ENCODE results near the gene SNTB2.
"Not testable (repeated sequence)": the region's sequence is repeated elsewhere in the genome, so short reads cannot be mapped to it uniquely, and the experiment has no call there.

Gene SNTB2

DNA sequence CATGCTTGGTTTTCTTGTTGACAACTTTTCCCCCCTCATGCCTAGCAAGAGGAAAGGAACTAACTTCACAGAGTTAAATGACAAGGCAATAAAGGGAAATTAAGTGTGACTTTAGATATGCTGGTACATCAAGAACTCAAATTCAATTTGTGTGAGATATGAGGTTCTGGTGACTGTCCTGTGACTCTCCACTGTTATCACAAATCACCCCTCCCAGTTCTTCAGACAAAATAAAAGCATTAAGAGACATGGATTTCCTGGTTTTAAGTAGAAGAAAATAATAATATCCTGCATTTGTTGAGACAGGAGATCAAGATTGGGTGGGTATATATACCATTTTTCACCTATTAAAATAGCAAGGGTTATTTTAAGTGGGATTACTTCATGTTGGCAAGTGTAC lies 46.2 kb downstream of the SNTB2 start:
- DNase-seq (ENCODE audit: extremely low read depth in 1 of 2, low read depth in 1 of 2): no peak

DNA sequence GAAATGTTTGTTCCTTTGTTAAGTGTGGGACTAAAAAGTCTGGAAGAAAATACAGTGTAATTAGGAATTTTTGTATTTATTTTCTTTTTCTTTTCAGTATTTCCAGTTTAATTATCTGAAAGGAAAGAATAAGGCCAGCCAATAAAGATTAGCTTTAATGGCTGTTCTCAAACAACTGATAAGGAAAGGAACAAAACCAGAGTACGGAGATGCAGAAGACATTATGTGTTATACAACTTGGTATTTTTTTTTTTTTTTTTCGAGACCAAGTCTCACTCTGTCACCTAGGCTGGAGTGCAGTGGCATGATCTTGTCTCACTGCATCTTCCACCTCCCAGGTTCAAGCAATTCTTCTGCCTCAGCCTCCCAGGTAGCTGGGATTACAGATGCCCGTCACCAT lies 47.5 kb downstream of the SNTB2 start:
- no peak for DNase-seq (ENCODE audit: extremely low read depth in 1 of 2, low read depth in 1 of 2)

- DNase-seq (ENCODE audit: extremely low read depth in 1 of 2, low read depth in 1 of 2): no peak
Observed at GRCh38 chr16:69236319-69236718, 49.4 kb downstream of the SNTB2 start.

DNA sequence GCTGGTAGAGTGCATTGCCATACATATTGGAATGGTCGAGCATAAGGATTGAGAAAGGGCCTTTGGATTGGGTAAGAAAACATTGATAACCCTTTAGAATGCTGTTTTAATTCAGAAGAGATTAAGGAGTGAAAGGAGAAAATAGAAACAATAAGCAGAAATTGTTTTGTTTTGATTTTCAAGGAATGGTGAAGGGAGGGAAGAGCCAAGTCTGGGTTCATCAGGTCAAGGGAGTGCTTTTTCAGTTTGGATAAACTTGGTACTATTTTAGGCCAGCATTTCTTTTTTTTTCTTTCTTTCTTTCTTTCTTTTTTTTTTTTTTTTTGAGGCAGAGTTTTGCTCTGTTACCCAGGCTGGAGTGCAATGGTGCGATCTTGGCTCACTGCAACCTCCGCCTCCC lies 50.3 kb downstream of the SNTB2 start:
- DNase-seq (ENCODE audit: extremely low read depth in 1 of 2, low read depth in 1 of 2): no peak

GRCh38 chr16:69239851-69240250 lies 52.9 kb downstream of the SNTB2 start:
- no peak for DNase-seq (ENCODE audit: extremely low read depth in 1 of 2, low read depth in 1 of 2)

DNA sequence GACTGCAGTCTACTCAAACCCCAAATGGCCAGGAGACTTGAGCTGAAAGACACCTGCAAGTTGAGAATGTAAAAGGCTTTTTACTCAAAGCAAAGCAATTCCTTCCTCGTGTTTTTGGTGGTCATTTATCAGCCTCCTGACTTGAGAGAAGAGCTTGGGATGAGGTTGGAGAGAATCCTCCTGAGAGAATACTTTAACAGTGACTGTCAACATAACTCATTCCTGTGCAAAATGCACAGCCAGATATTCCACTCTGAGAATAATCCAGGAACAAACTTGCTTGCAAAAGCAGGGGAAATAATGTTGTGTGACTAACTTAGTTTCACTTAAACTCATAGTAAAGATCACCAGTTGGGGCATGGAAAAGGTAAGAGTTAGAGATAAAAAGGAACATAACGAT lies 53.4 kb downstream of the SNTB2 start:
- no peak for DNase-seq (ENCODE audit: extremely low read depth in 1 of 2, low read depth in 1 of 2)

GRCh38 chr16:69241926-69242325 lies 55.0 kb downstream of the SNTB2 start:
- no peak for DNase-seq (ENCODE audit: extremely low read depth in 1 of 2, low read depth in 1 of 2)

GRCh38 chr16:69243479-69243878 lies 56.5 kb downstream of the SNTB2 start:
- no peak for DNase-seq (ENCODE audit: extremely low read depth in 1 of 2, low read depth in 1 of 2)

DNA sequence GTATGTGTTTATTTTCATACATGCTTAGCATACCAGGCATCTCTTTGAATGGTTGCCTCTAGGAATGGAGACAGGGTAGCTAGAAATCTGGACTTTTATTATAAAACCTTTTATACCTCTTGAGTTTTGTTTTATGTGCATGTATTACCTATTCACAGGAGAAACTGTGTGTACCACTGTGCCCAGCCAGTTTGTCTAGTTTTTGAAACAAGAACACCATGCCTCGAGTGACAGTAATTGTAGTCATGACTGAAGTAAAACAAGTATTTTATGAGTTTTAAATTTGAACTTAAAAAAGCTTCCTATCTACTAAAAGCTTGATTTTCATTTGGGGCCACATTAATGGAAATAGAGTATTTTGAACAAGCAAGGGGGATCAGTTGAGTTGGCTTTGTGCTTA lies 57.4 kb downstream of the SNTB2 start:
- DNase-seq (ENCODE audit: extremely low read depth in 1 of 2, low read depth in 1 of 2): no peak

DNA sequence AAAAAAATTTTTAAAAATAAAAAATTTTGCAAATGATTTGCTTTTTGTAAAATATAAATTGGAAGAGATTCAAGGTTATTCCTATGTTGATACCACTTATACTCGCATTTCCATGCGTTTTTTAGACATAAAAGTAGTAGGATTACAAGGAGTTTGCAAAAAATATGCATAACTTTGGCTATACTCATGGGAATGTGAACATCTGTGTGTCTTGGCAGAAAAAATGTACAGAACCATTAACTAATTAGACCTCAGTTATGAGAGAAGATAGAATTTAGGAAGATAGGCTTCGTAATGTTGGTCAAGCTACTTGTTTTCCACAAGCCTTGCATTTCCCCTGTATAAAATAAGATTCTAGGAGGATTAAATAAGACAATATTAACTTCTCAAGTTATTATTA lies 63.1 kb downstream of the SNTB2 start:
- no peak for DNase-seq (ENCODE audit: extremely low read depth in 1 of 2, low read depth in 1 of 2)

- no peak for DNase-seq (ENCODE audit: extremely low read depth in 1 of 2, low read depth in 1 of 2)
Observed at GRCh38 chr16:69253870-69254341, 66.9 kb downstream of the SNTB2 start.

DNA sequence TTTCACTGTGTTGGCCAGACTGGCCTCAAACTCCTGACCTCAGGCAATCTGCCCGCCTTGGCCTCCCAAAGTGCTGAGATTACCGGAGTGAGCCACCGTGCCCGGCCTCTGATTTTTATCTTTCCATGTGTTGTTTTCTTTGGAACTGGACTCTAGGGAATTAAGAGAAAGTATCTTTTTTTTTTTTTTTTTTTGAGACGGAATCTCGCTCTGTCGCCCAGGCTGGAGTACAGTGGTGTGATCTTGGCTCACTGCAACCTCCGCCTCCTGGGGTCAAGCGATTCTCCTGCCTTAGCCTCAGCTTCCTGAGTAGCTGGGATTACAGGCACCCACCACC lies 72.4 kb downstream of the SNTB2 start:
- DNase-seq (ENCODE audit: extremely low read depth in 1 of 2, low read depth in 1 of 2): not testable (repeated sequence)

DNA sequence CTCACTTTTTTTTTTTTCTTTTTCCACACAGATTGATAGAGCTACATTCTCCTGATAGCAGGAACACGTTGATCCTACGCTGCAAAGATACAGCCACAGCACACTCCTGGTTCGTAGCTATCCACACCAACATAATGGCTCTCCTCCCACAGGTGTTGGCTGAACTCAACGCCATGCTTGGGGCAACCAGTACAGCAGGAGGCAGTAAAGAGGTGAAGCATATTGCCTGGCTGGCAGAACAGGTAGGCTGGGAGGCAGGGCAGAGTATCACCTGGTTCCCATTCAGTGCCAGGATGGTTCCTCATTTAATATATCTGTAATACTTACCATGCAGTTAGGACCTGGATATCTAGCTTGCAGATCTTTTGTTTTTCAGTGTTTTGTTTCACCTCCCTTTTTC lies 73.1 kb downstream of the SNTB2 start:
- no peak for DNase-seq (ENCODE audit: extremely low read depth in 1 of 2, low read depth in 1 of 2)

DNA sequence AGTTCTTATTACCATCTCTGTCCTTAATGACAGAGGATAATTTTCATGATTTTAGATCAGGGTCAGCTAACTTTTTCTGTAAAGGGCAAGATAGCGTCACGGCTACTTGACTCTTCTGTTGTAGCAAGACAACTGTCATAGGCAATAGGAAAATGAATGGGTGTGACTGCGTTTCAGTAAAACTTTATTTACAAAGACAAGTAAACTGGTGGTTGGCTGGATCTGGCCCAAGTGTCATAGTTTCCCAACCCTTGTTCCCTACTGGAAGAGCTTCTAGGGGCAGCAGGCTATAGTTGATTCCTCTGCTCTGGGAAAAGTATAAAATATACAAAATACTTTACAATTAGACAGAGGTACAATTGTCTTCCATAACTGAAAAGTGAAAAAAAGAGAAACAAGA lies 73.5 kb downstream of the SNTB2 start:
- no peak for DNase-seq (ENCODE audit: extremely low read depth in 1 of 2, low read depth in 1 of 2)

DNA sequence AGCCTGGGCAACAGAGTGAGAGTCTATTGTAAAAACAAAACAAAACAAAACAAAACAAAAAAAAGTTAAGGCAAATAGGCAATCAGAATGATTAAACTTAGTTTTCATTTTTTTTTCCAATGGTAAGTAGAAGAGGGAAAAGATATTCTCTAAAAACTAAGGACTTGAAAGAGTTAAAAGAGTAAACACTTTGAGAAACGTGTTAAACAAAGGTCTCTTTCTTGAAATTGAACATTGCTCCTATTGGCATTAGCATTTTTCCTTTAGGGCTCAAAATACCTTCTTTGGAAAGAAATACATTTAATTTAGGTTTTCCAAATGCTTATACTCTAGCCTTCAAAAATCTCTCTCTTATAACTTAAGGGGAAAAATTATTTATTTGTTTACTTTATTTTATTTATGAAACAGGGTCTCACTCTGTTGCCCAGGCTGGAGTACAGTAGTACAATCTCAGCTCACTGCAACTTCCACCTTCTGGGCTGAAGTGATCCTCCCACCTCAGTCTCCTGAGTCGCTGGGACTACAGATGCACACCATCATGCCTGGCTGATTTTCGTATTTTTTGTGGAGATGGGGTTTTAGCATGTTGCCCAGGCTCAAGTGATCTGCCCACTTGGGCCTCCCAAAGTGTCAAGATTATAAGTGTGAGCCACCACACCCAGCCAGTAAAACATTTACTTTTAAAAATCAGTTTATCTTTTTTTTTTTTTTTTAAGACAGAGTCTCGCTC lies 79.5 kb downstream of the SNTB2 start:
- no peak for DNase-seq (ENCODE audit: extremely low read depth in 1 of 2, low read depth in 1 of 2)

DNA sequence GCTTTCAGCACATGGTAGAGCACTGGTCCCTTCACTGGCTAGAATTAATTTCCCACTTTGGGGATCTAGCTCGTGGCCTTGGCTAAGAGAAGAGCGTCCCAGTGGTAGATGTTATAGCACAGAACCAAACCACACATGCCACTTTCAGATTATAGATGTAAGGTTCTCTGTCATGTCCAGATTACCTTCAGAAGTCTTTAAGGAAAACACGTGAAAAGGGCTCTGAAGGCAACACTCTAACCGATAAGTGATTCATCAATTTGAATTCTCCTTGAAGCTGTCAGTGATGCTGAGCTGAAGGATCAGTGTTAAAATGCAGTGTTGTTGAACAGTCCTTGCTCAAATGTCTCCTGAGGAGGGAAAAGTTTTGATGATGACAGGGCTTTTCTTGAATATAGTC lies 80.7 kb downstream of the SNTB2 start:
- DNase-seq (ENCODE audit: extremely low read depth in 1 of 2, low read depth in 1 of 2): no peak

DNA sequence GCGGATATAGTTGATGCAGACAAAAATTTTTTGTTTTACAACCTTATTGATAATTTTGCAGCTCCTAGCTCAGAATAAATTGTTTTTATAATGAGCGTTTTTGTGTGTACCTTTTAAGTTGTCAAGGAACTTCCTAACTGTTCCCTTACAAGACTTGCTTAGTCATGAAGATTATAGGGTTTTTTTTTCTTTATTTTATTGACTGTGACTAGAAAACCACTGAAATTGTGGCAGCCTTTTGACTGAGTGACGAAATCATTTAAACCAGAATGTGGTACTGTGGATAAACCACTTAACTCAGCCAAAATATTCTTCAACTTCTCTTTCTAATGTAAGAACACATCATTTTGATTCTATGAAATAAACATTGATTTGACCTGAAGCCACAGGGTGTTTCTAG lies 83.4 kb downstream of the SNTB2 start:
- no peak for DNase-seq (ENCODE audit: extremely low read depth in 1 of 2, low read depth in 1 of 2)

DNA sequence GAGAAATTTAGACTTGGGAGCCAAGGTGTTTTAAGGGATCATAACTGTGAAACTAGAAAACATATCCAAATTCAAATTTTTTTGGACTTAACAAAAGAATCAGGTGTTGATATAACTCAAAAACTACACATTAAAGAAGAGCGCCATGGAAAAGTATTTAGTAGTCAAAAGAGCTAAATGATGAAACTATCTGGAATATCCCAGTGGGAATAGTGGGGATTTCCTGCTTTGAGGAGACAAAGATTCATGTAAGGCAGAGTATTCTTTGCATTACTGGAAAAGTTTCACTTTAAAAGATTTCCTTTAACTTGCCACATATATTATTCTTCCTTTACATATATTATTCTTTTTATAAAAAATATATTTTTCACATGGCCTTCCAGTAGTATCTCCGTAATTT lies 83.9 kb downstream of the SNTB2 start:
- DNase-seq (ENCODE audit: extremely low read depth in 1 of 2, low read depth in 1 of 2): no peak

DNA sequence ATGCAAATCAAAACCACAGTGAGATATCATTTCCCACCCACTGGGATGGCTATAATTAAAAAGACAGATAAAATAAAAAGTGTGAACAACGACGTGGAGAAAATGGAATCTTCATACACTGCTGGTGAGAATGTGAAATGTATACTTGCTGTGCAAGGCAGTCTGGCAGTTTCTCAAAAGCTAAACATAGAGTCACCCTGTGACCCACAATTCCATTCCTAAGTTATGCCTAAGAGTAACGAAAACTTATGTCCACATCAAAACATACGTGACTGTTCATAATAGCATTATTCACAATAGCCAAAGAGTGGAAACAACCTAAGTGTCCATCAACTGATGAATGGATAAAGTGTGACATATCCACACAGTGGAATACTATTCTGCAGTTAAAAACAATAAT lies 86.0 kb downstream of the SNTB2 start:
- DNase-seq (ENCODE audit: extremely low read depth in 1 of 2, low read depth in 1 of 2): no peak

DNA sequence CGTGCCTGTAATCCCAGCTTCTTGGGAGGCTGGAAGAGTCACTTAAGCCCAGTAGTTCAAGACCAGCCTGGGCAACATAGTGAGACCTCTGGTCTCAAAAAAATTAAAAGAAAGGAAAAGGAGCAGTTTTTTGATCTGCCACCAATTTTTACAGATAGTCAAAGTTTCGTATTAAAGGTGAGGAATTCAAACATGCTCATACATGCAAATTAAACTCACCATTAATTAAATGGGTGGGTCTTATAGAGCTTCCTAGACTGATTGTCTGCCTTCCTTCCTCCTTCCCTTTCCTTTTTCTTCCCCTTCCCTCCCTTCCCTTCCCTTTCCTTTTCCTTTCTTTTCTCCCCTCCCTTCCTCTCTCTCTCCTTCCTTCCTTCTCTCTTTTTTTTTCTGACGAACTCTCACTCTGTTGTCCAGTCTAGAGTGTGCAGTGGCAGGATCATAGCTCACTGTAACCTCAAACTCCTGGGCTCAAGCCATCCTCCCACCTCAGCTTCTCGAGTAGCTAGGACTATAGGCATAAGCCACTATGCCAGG lies 87.8 kb downstream of the SNTB2 start:
- DNase-seq (ENCODE audit: extremely low read depth in 1 of 2, low read depth in 1 of 2): no peak

DNA sequence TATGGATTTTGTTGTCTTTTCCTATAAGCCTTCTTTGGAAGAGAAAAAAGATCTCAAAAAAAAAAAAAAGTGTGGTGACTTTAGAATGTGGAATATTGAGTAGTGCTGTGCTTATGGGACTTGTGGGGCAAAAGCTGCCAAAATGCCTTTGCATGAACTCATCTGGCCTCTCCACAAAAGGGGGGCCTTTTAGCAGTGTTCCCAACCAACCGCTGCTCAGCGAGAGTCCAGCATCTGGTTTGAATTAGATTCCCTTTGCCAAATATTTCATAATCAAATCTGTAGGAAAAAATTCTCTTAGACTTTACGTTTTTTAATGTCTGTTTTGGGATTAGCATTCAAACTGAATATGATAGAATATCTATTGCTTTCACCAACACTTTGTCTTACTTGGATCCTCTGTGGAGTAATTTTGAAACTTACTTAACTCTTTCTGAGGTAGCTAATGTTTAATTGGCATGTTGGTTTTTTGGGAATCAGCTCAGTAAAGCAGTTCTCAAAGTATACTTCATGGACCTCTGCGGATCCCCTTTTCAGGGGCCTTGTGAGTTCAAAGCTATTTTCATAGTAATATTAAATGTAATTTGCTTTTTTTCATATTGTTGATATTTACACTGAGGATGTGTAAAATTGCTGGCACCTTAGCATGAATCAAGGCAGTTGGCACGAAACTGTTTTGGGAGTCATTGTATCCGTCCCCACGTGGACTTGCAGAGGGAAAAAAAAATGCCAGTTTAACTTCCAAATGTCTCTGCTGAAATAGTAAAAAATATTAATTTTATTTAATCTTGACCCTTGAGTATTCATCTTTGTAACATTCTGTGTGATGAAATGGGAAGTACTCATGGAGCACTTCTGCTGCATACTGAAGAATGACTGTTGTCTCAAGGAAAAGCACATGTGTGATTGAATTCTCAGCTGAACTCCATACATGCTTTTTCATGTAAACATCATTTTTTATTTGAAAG lies 89.5 kb downstream of the SNTB2 start:
- no peak for DNase-seq (ENCODE audit: extremely low read depth in 1 of 2, low read depth in 1 of 2)

DNA sequence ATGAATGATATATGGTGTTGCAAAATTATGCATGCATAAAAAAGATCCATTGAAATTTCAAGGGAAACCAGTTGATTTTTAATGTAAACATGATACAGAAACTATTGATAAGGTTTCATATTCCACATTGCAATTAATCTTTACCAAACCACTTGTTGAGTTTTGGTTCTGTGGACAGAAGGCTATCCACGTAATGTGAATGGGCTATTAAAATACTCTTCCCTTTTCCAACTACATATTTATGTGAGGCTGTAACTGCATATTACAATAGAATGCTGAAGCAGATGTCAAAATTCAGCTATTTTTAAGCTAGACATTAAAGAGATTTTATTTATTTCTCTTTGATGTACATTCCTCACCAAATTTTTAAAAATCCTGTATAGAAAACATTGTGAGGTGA lies 90.4 kb downstream of the SNTB2 start:
- no peak for DNase-seq (ENCODE audit: extremely low read depth in 1 of 2, low read depth in 1 of 2)

All from stimulated activated CD8-positive, alpha-beta memory T cell treated with anti-CD3 and anti-CD28 coated beads, Interleukin-7, amount 100 ng/mL, for 48 hours (primary cell).